ENCODE data around the gene GOLGA6L9. TPM values are rescaled to one million over a fixed set of nuclear protein-coding genes. Genes with fewer than 3 reads are reported as not detected.
"Not testable (repeated sequence)": the region's sequence is repeated elsewhere in the genome, so short reads cannot be mapped to it uniquely, and the experiment has no call there.

Gene GOLGA6L9

DNA sequence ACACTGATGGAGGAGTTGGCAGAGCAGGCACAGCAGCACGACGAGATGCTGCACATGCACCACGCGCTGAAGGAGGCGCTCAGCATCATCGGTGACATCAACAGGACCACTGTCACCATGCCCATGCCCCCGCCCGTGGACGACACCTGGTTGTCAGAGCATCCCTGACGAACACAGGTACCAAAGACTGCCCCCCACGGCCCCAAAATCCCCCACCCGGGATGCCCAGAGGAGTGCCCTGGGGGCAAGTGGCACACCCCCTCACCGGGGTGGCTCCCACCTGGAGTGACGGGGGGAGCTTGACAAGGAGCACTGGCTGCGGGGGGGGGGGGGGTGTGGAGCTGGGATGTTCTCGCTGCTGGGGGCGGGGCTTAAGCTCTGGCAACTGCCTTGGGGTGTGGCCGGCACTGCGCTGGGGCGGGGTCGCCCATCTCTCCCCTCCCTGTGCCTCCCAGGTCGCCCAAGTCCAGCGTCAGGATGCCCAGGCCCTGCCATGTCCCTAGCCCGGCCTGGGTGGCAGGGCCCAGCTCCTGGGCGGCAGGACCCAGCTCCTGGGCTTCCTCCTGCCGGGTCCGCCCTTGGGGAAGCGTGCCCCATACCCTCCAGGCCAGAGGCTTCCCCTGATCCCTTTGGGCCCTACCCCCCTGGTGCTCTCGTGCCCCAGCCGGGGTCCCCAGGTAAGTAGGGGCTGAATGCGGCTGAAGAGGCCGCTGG is 42.8 kb downstream of the GOLGA6L9 start:
- not testable (repeated sequence) for H3K4me3 ChIP-seq (ENCODE audit: low read length); H3K36me3 ChIP-seq (ENCODE audit: insufficient read depth, low read length); H3K4me2 ChIP-seq (ENCODE audit: low read length); H3K27me3 ChIP-seq (ENCODE audit: control insufficient read depth, insufficient read depth, low read length); H3K9ac ChIP-seq (ENCODE audit: low read depth, low read length); H3K4me1 ChIP-seq (ENCODE audit: control insufficient read depth, insufficient read depth, low read length); H3K9me3 ChIP-seq (replicated peaks; ENCODE audit: low read length)

DNA sequence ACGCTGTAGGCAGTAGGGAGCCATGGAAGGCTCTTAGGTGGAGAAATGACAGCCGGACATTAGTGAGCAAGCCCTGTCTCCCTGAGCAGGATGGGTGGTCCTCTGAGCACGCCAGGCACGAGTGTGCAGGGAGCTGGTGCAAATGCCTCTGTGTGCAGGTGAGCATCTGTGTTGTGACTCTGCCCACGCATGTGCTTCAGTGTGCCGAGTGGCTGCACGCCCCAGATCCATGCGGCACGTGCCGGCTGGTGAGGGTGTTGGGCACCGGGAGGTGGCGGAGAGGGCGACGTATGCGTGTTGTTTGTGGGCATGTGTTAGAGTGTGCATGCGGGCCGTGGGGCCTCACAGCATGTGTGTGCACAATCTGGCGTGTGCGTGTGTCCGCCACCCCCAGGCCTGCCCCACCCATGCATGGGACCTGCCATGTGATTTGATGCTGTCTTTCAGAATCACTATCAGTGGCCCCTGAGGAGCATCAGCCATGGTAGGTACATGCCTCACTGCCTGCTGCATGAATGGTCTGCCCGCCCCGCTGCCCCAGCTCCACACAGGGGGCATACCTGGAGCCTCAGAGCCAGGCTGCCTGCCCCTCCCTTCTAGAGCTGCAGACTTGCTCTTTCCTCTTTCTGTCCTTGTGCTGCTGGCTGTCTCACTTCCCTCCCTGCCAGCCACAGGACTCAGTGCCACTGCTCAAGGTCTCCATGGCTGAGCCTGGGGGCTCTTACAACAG is 45.1 kb downstream of the GOLGA6L9 start:
- H3K9me3 ChIP-seq (replicated peaks; ENCODE audit: low read length); H3K4me1 ChIP-seq (ENCODE audit: control insufficient read depth, insufficient read depth, low read length); H3K4me2 ChIP-seq (ENCODE audit: low read length); H3K4me3 ChIP-seq (ENCODE audit: low read length); H3K9ac ChIP-seq (ENCODE audit: low read depth, low read length); H3K27me3 ChIP-seq (ENCODE audit: control insufficient read depth, insufficient read depth, low read length); H3K36me3 ChIP-seq (ENCODE audit: insufficient read depth, low read length): not testable (repeated sequence)

DNA sequence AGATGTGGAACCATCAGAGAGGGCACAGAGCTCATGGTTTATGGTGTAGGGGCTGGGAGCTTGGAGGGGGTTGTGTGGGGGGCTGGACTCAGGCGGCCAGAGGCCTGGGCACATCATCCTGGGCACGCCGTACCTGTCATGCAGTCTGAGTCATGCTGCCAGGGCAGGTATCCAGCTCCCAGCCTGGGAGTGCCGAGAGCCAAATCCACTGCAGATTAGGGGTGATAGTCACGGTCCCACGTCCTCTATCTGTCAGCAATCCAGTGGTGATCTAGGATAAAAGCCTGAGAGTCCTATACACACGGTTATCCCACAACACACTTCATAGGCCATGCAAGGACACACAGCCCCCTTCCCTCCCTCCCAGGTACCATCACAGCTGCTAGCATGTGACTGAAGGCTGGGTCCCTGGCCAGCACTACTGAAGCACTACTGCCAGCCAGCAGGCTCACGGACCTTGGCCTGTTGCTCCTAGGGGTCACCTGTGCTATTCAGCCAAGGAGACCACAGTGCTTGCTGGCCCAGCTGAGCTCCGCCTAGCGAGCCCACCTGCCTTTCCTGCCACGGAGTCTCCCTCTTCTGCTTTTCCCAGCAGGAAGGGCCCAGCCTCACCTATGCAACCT is 45.8 kb downstream of the GOLGA6L9 start:
- H3K27me3 ChIP-seq (ENCODE audit: control insufficient read depth, insufficient read depth, low read length); H3K4me1 ChIP-seq (ENCODE audit: control insufficient read depth, insufficient read depth, low read length); H3K4me3 ChIP-seq (ENCODE audit: low read length); H3K4me2 ChIP-seq (ENCODE audit: low read length); H3K9me3 ChIP-seq (replicated peaks; ENCODE audit: low read length); H3K36me3 ChIP-seq (ENCODE audit: insufficient read depth, low read length); H3K9ac ChIP-seq (ENCODE audit: low read depth, low read length): not testable (repeated sequence)

DNA sequence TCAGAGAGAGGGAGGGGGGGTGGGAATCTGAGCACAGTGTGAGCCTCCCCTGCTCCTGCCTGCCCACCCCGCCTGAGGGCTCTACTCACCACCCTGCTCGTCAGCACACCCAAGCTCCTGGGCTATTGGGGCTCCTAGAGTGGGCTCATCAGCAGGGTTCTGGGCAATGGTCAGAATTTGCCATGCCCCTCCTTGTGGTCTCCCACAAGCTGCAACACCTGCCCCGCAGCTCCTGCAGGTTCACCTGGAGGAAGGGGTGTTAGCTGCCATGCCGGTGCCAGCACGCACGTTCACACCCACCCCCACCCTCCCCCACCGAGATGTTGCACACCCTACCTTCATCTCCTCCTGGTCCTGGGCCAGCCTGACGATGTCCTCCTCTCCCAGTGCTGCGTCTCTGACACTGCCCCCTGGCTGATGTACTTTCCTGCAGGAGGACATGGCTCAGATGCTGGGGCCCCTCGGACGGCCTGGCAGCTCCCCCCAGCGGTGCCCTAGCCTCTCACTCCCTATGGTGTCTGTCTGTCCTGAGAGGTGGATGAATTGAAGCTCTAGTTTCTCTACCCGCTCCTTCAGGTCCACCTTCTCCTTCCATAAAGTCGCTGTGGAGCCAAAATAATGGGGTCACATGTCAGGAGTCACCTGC is 47.2 kb downstream of the GOLGA6L9 start:
- not testable (repeated sequence) for H3K4me1 ChIP-seq (ENCODE audit: control insufficient read depth, insufficient read depth, low read length)

DNA sequence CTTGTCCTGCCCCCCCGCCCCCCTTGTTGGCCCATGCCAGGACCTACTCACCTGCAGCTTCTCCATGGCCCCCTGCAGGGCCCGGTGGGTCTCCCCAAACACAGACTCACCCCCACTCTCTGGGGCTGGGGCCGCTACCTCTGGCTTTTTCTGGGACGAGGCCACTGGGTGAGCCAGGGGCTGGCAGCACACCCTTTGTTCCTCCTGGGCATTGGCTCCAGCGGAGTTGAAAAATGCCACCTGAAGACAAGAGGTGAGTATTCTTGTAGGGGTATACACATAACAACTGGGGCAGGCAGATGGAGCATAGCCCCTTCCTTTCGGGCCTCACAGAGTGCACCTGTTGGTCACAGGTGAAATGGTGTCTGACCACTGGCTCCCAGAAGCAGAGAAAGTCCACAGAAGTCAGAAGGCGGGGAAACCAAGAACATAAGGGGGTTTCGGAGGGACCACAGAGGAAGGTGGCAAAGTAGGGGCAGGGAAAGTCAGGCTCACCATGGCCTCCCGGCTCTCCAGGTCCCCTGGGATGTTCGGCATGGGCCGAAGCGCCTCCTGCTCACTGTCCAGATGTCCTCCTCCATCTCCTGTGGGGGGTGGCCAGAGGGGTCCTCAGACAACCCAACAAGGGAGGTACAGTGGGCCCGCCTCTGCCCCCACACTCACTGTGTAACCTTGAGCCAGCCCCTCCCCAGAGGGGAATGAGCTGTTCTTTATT is 47.9 kb downstream of the GOLGA6L9 start:
- not testable (repeated sequence) for H3K9me3 ChIP-seq (replicated peaks; ENCODE audit: low read length); H3K4me2 ChIP-seq (ENCODE audit: low read length); H3K27me3 ChIP-seq (ENCODE audit: control insufficient read depth, insufficient read depth, low read length); H3K4me3 ChIP-seq (ENCODE audit: low read length); H3K36me3 ChIP-seq (ENCODE audit: insufficient read depth, low read length); H3K9ac ChIP-seq (ENCODE audit: low read depth, low read length); H3K4me1 ChIP-seq (ENCODE audit: control insufficient read depth, insufficient read depth, low read length)

More for the DNA sequence above, 47.2 kb downstream of the GOLGA6L9 start:
- H3K4me3 ChIP-seq (ENCODE audit: low read length); H3K9me3 ChIP-seq (replicated peaks; ENCODE audit: low read length); H3K27me3 ChIP-seq (ENCODE audit: control insufficient read depth, insufficient read depth, low read length); H3K4me2 ChIP-seq (ENCODE audit: low read length); H3K9ac ChIP-seq (ENCODE audit: low read depth, low read length); H3K36me3 ChIP-seq (ENCODE audit: insufficient read depth, low read length): not testable (repeated sequence)

Small RNA genes within 50 kb of the gene (small RNA-seq; reads per million reads assigned to genes)
- not detected for gene AC245033.3
